Ascending aorta (tissue), 2 donors: ENCODE data around the gene PCBP4. TPM values are rescaled to one million over a fixed set of nuclear protein-coding genes. Genes with fewer than 3 reads are reported as not detected.

ENCODE experiments used
- DNase-seq, 2 donors: peaks; one replicate each; pipeline ENCODE4 v3.0.0-alpha.2; 2019; ENCODE audit warnings: low spot score in 2 of 2
- H3K27ac ChIP-seq, 2 donors: fragments of 200-600 bp; sonication (generic); one replicate each; pipeline ENCODE4 v1.5.1; 2016 to 2017; ENCODE audit warnings: mild to moderate bottlenecking in 1 of 2
- H3K27me3 ChIP-seq: fragments of 200-600 bp; sonication (generic); one replicate; pipeline ENCODE4 v1.5.1; 2017
- H3K36me3 ChIP-seq, 2 donors: fragments of 200-600 bp; sonication (generic); one replicate each; pipeline ENCODE4 v1.5.1; 2016
- H3K4me1 ChIP-seq, 2 donors: fragments of 200-600 bp; sonication (generic); one replicate each; pipeline ENCODE4 v1.5.1; 2016 to 2017; ENCODE audit warnings: mild to moderate bottlenecking in 1 of 2
- H3K4me3 ChIP-seq, 2 donors: fragments of 200-600 bp; sonication (generic); one replicate each; pipeline ENCODE4 v1.5.1; 2016 to 2017; ENCODE audit warnings: mild to moderate bottlenecking in 1 of 2
- H3K9me3 ChIP-seq, 2 donors: fragments of 200-600 bp; sonication (generic); one replicate each; pipeline ENCODE4 v1.5.1; 2016
- intact Hi-C: fragments of 100-400 bp; cut with DNase I; formaldehyde crosslinking; loops from one replicate; pipeline ENCODE4 v1.15.1; 2023
- total RNA-seq: library from RNA; depleted of rRNA; stranded (reverse); fragments of >200 nt; gene quantifications from one replicate; pipeline ENCODE4 v1.1.0, GENCODE V29; 2016
- TF ChIP-seq, protein P1 (sequence below), 3 experiments: fragments of 200-600 bp in 2 of 3; fragments of 450-650 bp in 1 of 3; sonication (generic) in 2 of 3; IDR thresholded peaks; one replicate each; pipeline ENCODE4 v1.5.1; 2016 to 2019; ENCODE audit warnings: antibody characterized with exemption in 3 of 3, mild to moderate bottlenecking in 1 of 3, moderate library complexity in 1 of 3

Gene PCBP4
- total RNA-seq, 1 donor from 2014 or later = 256 TPM

GRCh38 chr3:51955175-51955892 is 11.9 kb downstream of the PCBP4 start, which contains the start of gene GPR62:
Gene GPR62 (plus strand): TSS chr3:51955381. CDS start chr3:51955653, 272 bp downstream.
- Histone ChIP-seq H3K27me3 (no peaks in the 10 kb centered on the region), H3K36me3 (peaks cover 24 to 27% of the 10 kb centered on the region in 2 donors), H3K9me3 (no peaks in the 10 kb centered on the region), H3K4me3 (peak within 1 kb of the TSS; percentile 58 to 63), H3K4me1 (peaks cover 2 to 6% of the 10 kb centered on the region in 2 donors), H3K27ac (peak within 1 kb of the TSS; percentile 81 to 85)
- intact Hi-C loops = no loop called here
- TF ChIP-seq, protein P1, sequence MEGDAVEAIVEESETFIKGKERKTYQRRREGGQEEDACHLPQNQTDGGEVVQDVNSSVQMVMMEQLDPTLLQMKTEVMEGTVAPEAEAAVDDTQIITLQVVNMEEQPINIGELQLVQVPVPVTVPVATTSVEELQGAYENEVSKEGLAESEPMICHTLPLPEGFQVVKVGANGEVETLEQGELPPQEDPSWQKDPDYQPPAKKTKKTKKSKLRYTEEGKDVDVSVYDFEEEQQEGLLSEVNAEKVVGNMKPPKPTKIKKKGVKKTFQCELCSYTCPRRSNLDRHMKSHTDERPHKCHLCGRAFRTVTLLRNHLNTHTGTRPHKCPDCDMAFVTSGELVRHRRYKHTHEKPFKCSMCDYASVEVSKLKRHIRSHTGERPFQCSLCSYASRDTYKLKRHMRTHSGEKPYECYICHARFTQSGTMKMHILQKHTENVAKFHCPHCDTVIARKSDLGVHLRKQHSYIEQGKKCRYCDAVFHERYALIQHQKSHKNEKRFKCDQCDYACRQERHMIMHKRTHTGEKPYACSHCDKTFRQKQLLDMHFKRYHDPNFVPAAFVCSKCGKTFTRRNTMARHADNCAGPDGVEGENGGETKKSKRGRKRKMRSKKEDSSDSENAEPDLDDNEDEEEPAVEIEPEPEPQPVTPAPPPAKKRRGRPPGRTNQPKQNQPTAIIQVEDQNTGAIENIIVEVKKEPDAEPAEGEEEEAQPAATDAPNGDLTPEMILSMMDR (IDR thresholded peaks at IDR 0.05) = no peak
- no peak for DNase-seq

- H3K27me3 ChIP-seq = no peaks in the 10 kb centered on the region
- peaks cover 2 to 6% of the 10 kb centered on the region in 2 donors for H3K4me1 ChIP-seq
- peaks cover 18 to 21% of the 10 kb centered on the region in 2 donors for H3K36me3 ChIP-seq
- no peaks in the 10 kb centered on the region for H3K9me3 ChIP-seq
- intact Hi-C loops = no loop called here
- H3K27ac ChIP-seq = no peak overlapping the region
- H3K4me3 ChIP-seq = no peak overlapping the region
- DNase-seq = no peak
- TF ChIP-seq, protein P1 (IDR thresholded peaks at IDR 0.05) = no peak
Measured at GRCh38 chr3:51954713-51955112, 12.5 kb downstream of the PCBP4 start.

DNA sequence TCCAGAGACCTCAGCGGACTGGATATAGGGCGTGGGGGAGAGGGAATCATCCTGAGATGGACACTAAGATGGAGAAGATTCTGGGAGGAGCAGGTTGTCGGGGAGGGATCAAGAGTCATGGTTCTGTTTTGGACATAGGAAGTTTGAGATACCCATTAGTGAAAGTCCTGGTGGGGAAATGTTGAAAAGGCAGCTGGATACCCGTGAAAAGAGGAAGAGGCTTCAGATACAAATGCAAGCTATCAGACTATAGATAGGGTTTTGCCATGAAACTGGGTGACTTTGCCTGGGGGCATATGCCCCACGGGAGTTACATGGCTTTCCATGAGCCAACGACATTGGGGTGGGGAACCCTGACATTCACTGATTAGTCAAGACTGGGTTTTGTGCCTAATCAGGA is 13.1 kb downstream of the PCBP4 start:
- Histone ChIP-seq H3K36me3 (peaks cover 14 to 15% of the 10 kb centered on the region in 2 donors), H3K4me1 (peaks cover 2 to 6% of the 10 kb centered on the region in 2 donors), H3K4me3 (no peak overlapping the region), H3K27ac (no peak overlapping the region), H3K27me3 (no peaks in the 10 kb centered on the region), H3K9me3 (no peaks in the 10 kb centered on the region)
- DNase-seq = no peak
- TF ChIP-seq, protein P1 (IDR thresholded peaks at IDR 0.05) = no peak
- intact Hi-C loops = no loop called here

- H3K4me1 ChIP-seq = peaks cover 2 to 6% of the 10 kb centered on the region in 2 donors
- H3K4me3 ChIP-seq = no peak overlapping the region
- no peaks in the 10 kb centered on the region for H3K27me3 ChIP-seq
- intact Hi-C loops = no loop called here
- TF ChIP-seq, protein P1 (IDR thresholded peaks at IDR 0.05) = no peak
- H3K36me3 ChIP-seq = peaks cover 8 to 11% of the 10 kb centered on the region in 2 donors
- no peak for DNase-seq
- no peaks in the 10 kb centered on the region for H3K9me3 ChIP-seq
- no peak overlapping the region for H3K27ac ChIP-seq
Measured at GRCh38 chr3:51953445-51953844, 13.8 kb downstream of the PCBP4 start.

DNA sequence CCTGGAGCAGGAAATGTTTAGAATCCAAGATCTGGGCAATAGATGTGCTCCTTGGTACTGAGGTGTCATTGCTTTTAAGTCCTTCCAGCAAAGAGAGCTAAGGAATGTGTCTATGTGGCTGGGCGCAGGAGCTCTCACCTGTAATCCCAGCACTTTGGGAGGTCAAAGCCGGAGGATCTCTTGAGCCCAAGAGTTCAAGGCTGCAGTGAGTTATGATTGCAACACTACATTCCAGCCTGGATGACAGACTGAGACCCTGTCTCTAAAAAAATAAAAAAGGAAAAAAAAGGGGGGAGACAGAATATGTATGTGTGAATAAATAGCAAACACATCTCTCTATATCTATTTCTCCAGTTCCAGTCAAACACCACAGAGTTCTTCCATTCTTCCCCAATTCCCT is 16.4 kb downstream of the PCBP4 start:
- H3K4me3 ChIP-seq = no peak overlapping the region
- TF ChIP-seq, protein P1 (IDR thresholded peaks at IDR 0.05) = no peak
- no peaks in the 10 kb centered on the region for H3K27me3 ChIP-seq
- H3K9me3 ChIP-seq = no peaks in the 10 kb centered on the region
- H3K27ac ChIP-seq = no peak overlapping the region
- no peaks in the 10 kb centered on the region for H3K4me1 ChIP-seq
- no peak for DNase-seq
- H3K36me3 ChIP-seq = peaks cover 0 to 7% of the 10 kb centered on the region in 2 donors
- intact Hi-C loops = no loop called here
